AG04450 (cell line): ENCODE data around the gene TBCC. TPM values are rescaled to one million over a fixed set of nuclear protein-coding genes. Genes with fewer than 3 reads are reported as not detected.

Experiments
- CTCF ChIA-PET: fragments of 300-600, 350-600 bp; formaldehyde crosslinking; extraction: SDS; loops from one replicate; lab custom pipeline; 2022; ENCODE audit warnings: antibody characterized with exemption, inconsistent platforms; lab: Charles Lee
- POLR2A ChIA-PET: fragments of 350-600 bp; formaldehyde crosslinking; extraction: SDS; loops from one replicate; lab custom pipeline; 2021; ENCODE audit warnings: antibody characterized with exemption, inconsistent platforms; lab: Yijun Ruan, JAX
- DNase-seq: peaks from one replicate; pipeline ENCODE4 v3.0.0-alpha.2; 2011; ENCODE audit warnings: low read depth, low spot score
- H3K27ac ChIP-seq: one replicate; pipeline ENCODE4 v1.5.1; 2012; ENCODE audit warnings: low read depth, low read length, control low read depth
- H3K27me3 ChIP-seq: one replicate; pipeline ENCODE4 v1.6.0; 2012; ENCODE audit warnings: low read length; ENCODE audit not compliant: control insufficient read depth, insufficient read depth
- H3K4me3 ChIP-seq: 2 replicates; pipeline ENCODE4 v1.5.1; 2011; ENCODE audit warnings: mild to moderate bottlenecking, low read depth, low read length, control low read depth
- H3K9me3 ChIP-seq: 2 replicates; pipeline ENCODE4 v1.5.1; 2012; ENCODE audit warnings: low read length; ENCODE audit not compliant: control insufficient read depth, insufficient read depth
- polyA plus RNA-seq: library from polyadenylated mRNA; depleted of rRNA; stranded (reverse); fragments of >200 nt; gene quantifications from 2 replicates; pipeline ENCODE4 v1.2.3, GENCODE V29; 2011
- TF ChIP-seq, protein P1 (sequence below): IDR thresholded peaks from 2 replicates; pipeline ENCODE4 v1.5.1; 2011; ENCODE audit warnings: low read depth, low read length, control low read depth, inconsistent platforms

TBCC gene
- polyA plus RNA-seq, 1 experiment = 19.6 TPM

DNA sequence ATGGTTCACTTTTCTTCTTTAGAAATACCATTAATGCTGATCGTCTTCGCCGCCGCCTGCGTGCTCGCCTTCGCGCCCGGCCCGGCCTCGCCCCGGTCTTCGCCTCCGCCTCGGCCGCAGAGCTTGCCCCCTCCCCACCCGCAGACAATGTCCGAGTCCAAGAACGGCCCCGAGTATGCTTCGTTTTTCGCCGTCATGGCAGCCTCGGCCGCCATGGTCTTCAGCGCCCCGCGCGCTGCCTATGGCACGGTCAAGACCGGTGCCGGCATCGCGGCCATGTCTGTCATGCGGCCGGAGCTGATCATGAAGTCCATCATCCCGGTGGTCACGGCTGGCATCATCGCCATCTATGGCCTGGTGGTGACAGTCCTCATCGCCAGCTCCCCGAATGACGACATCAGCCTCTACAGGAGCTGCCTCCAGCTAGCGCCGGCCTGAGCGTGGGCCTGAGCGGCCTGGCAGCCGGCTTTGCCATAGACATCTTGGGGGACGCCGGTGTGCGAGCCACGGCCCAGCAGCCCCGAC lies 18.8 kb downstream of the TBCC start:
- ChIA-PET CTCF (interaction anchor here (0.8 to 4.2 kb wide), 13 partner anchors 10 to 179 kb away, joined by 3 to 57 read pairs (median 7); no protein-coding TSS in a partner anchor), POLR2A (interaction anchor here (0.6 to 2.8 kb wide), 6 partner anchors 11 to 56 kb away, joined by 3 to 17 read pairs (median 4); partner anchors contain the start of genes BICRAL and TBCC)
- H3K27ac ChIP-seq = peak overlapping the region; percentile 49
- DNase-seq = no peak
- peak overlapping the region; percentile 31 for H3K4me3 ChIP-seq
- H3K27me3 ChIP-seq = no peaks in the 10 kb centered on the region
- H3K9me3 ChIP-seq = peaks cover 6% of the 10 kb centered on the region
- TF ChIP-seq, protein P1, sequence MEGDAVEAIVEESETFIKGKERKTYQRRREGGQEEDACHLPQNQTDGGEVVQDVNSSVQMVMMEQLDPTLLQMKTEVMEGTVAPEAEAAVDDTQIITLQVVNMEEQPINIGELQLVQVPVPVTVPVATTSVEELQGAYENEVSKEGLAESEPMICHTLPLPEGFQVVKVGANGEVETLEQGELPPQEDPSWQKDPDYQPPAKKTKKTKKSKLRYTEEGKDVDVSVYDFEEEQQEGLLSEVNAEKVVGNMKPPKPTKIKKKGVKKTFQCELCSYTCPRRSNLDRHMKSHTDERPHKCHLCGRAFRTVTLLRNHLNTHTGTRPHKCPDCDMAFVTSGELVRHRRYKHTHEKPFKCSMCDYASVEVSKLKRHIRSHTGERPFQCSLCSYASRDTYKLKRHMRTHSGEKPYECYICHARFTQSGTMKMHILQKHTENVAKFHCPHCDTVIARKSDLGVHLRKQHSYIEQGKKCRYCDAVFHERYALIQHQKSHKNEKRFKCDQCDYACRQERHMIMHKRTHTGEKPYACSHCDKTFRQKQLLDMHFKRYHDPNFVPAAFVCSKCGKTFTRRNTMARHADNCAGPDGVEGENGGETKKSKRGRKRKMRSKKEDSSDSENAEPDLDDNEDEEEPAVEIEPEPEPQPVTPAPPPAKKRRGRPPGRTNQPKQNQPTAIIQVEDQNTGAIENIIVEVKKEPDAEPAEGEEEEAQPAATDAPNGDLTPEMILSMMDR = no peak

DNA sequence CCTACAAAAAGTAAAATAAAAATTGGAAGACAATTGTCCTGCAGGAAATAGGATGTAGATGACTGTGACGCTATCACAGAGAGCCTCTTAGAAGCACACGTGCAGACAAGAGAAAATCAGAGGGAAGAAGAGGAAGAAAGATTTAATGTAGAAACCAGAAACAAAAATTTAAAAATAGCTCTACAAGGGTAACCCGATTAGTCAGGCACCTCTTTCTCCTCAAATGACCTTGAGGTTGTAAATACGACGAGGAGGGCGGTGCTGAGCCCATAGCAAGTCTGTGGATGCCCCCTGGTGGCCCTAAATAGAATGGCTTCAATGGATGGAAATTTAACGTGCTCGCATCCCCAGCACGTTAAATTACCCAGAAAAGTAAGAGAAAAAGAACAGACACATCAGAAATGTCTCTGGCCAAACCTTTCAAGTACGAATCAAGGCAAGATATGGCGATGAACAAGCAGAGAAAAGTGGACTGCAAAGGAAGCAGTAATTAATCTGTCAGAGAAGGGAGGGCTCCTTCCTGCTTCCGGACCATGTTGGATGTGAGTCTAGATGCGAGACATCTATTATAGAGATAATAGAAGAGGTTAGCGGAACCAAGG lies 19.3 kb downstream of the TBCC start:
- peak overlapping the region; percentile 40 for H3K4me3 ChIP-seq
- peak; percentile 87 for DNase-seq
- H3K9me3 ChIP-seq = peaks cover 2% of the 10 kb centered on the region; the same call in 1 of the 2 replicates
- peak overlapping the region; percentile 49 for H3K27ac ChIP-seq
- ChIA-PET CTCF (interaction anchor here (0.6 to 4.2 kb wide), 30 partner anchors 9 to 179 kb away, joined by 3 to 57 read pairs (median 4); partner anchors contain the start of genes RPL7L1 and TBCC), POLR2A (interaction anchor here (0.6 to 2.8 kb wide), 6 partner anchors 10 to 61 kb away, joined by 3 to 17 read pairs (median 4); partner anchors contain the start of genes BICRAL and TBCC)
- H3K27me3 ChIP-seq = no peaks in the 10 kb centered on the region
- TF ChIP-seq, protein P1 = peak; percentile 93

DNA sequence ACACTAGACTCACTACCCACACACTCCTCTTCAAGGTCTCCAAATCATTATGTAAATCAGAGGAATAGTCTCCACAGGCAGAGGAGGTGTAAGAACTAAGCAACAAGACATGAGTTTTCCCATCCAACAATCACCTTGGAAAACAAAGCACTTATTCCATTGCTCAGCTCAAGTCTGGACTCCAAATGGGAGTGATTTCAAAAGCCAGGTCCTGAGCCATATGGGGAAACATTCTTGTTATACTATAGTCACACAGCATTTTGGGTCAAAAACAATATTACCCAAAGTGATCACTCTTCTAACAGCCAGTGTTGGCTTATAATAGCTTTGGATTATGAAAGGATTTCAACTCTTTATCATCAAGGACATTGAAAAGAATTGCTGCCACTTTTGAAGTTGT lies 19.9 kb downstream of the TBCC start:
- H3K27ac ChIP-seq = no peak overlapping the region
- peaks cover 2% of the 10 kb centered on the region; the same call in 1 of the 2 replicates for H3K9me3 ChIP-seq
- CTCF ChIA-PET = interaction anchor here (0.6 to 4.2 kb wide), 34 partner anchors 8 to 776 kb away, joined by 3 to 57 read pairs (median 4); partner anchors contain the start of genes RPL7L1 and TBCC
- POLR2A ChIA-PET = interaction anchor here (0.6 to 2.8 kb wide), 6 partner anchors 20 to 114 kb away, joined by 3 to 17 read pairs (median 4); partner anchors contain the start of genes BICRAL and TBCC
- DNase-seq = no peak
- peak overlapping the region; percentile 40; the same call in 1 of the 2 replicates for H3K4me3 ChIP-seq
- TF ChIP-seq, protein P1 = no peak
- peaks cover 2% of the 10 kb centered on the region for H3K27me3 ChIP-seq

DNA sequence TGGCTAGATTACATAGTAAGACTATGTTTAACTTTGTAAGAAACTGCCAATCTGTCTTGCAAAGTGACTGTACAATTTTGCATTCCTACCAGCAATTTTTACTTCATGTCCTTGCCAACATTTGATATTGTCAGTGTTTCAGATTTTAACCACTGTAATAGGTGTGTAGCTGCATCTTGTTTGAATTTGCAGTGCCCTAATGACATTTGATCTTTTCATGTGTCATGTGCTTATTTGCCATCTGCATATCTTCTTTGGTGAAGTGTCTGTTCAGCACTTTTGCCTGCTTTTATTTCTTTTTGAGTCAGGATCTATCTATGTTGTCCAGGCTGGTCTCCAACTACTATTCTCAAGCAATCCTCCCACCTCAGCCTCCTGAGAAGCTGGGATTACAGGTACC lies 21.1 kb downstream of the TBCC start:
- ChIA-PET POLR2A (interaction anchor here (0.6 kb wide), 1 partner anchor 26 kb away, joined by 8 read pairs; no protein-coding TSS in a partner anchor), CTCF (interaction anchor here (1.0 to 4.2 kb wide), 4 partner anchors 10 to 62 kb away, joined by 4 to 51 read pairs (median 12); partner anchors contain the start of gene TBCC)
- TF ChIP-seq, protein P1 = no peak
- H3K27me3 ChIP-seq = peaks cover 2% of the 10 kb centered on the region
- no peak for DNase-seq
- peaks cover 2% of the 10 kb centered on the region; the same call in 1 of the 2 replicates for H3K9me3 ChIP-seq
- no peak overlapping the region for H3K4me3 ChIP-seq
- H3K27ac ChIP-seq = no peak overlapping the region
